ENCODE data around the gene HECW1. TPM values are rescaled to one million over a fixed set of nuclear protein-coding genes. Genes with fewer than 3 reads are reported as not detected.

HECW1 gene
- polyA plus RNA-seq, 1 donor (not counting 4 experiments of a cell fraction or from before 2014, with no cell fraction given) = not detected

DNA sequence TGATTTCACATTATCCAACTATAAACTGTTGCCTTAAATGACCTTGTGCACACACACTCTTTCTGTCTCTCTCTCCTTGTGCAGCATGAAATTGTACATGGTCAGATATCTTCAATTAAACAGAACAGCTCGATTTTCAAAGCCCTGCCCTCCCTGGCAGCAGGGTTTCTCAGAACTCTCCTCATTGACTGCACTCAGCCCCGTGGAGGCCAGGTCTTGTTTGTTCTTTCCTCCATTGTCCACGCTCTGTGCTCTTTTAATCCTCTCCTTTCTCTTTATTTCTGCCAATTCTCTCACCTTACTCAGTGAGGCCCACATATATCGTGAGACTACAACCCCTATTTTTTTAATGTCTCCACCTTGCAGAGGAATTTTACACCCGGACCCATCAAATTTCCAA, 294.5 kb downstream of the HECW1 start:
- dilution Hi-C loops (cut with MboI; ENCODE audit: extremely low pct_ligation_motif_present, low sequenced_read_pairs) = no loop called here
- TF ChIP-seq, protein P1, sequence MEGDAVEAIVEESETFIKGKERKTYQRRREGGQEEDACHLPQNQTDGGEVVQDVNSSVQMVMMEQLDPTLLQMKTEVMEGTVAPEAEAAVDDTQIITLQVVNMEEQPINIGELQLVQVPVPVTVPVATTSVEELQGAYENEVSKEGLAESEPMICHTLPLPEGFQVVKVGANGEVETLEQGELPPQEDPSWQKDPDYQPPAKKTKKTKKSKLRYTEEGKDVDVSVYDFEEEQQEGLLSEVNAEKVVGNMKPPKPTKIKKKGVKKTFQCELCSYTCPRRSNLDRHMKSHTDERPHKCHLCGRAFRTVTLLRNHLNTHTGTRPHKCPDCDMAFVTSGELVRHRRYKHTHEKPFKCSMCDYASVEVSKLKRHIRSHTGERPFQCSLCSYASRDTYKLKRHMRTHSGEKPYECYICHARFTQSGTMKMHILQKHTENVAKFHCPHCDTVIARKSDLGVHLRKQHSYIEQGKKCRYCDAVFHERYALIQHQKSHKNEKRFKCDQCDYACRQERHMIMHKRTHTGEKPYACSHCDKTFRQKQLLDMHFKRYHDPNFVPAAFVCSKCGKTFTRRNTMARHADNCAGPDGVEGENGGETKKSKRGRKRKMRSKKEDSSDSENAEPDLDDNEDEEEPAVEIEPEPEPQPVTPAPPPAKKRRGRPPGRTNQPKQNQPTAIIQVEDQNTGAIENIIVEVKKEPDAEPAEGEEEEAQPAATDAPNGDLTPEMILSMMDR (optimal IDR thresholded peaks at IDR 0.05 in 1 of 3, IDR thresholded peaks at IDR 0.05 in 1 of 3, conservative IDR thresholded peaks at IDR 0.05 in 1 of 3; ENCODE audit: extremely low read depth in 1 of 3, insufficient read depth in 2 of 3, low read length in 3 of 3) = no peak
- no peak for TF ChIP-seq EZH2 (IDR thresholded peaks at IDR 0.05; ENCODE audit: low read length)
- Histone ChIP-seq H3K9me1 (ENCODE audit: control insufficient read depth, extremely low read depth, insufficient read depth, low read length) (no peaks in the 10 kb centered on the region), H3K79me2 (ENCODE audit: control insufficient read depth, insufficient read depth, low read length) (no peaks in the 10 kb centered on the region), H3K27ac (ENCODE audit: control insufficient read depth, insufficient read depth, low read length) (no peak overlapping the region), H3K27me3 (ENCODE audit: control insufficient read depth, extremely low read depth, insufficient read depth, low read length) (no peaks in the 10 kb centered on the region), H3K4me1 (ENCODE audit: control insufficient read depth, extremely low read depth, insufficient read depth, low read length) (no peaks in the 10 kb centered on the region), H2AFZ (ENCODE audit: control insufficient read depth, low read length) (no peak overlapping the region), H3K9me3 (ENCODE audit: control insufficient read depth, low read depth, low read length) (no peaks in the 10 kb centered on the region), H4K20me1 (ENCODE audit: control insufficient read depth, extremely low read depth, insufficient read depth, low read length) (no peaks in the 10 kb centered on the region), H3K36me3 (ENCODE audit: control insufficient read depth in 2 of 2, extremely low read depth in 1 of 2, insufficient read depth in 2 of 2, low read length in 2 of 2) (no peaks in the 10 kb centered on the region), H3K9ac (ENCODE audit: control insufficient read depth, extremely low read depth, insufficient read depth, low read length) (no peak overlapping the region), H3K4me3 (ENCODE audit: control insufficient read depth in 2 of 3, extremely low read depth in 1 of 3, insufficient read depth in 2 of 3, low read depth in 1 of 3, low read length in 3 of 3) (no peak overlapping the region), H3K4me2 (ENCODE audit: control insufficient read depth, extremely low read depth, insufficient read depth, low read depth, low read length) (no peak overlapping the region)
- DNase-seq (ENCODE audit: low read depth, low spot score) = no peak
- FAIRE-seq = no peak

- no peaks in the 10 kb centered on the region for H3K79me2 ChIP-seq (ENCODE audit: control insufficient read depth, insufficient read depth, low read length)
These were observed 296.5 kb downstream of the HECW1 start for GRCh38 chr7:43408981-43409380.

More at GRCh38 chr7:43408981-43409380, 296.5 kb downstream of the HECW1 start:
- H3K4me3 ChIP-seq (ENCODE audit: control insufficient read depth in 2 of 3, extremely low read depth in 1 of 3, insufficient read depth in 2 of 3, low read depth in 1 of 3, low read length in 3 of 3) = no peak overlapping the region
- H3K4me1 ChIP-seq (ENCODE audit: control insufficient read depth, extremely low read depth, insufficient read depth, low read length) = no peaks in the 10 kb centered on the region
- FAIRE-seq = no peak
- H3K9me3 ChIP-seq (ENCODE audit: control insufficient read depth, low read depth, low read length) = no peaks in the 10 kb centered on the region
- dilution Hi-C loops (cut with MboI; ENCODE audit: extremely low pct_ligation_motif_present, low sequenced_read_pairs) = no loop called here
- no peaks in the 10 kb centered on the region for H3K36me3 ChIP-seq (ENCODE audit: control insufficient read depth in 2 of 2, extremely low read depth in 1 of 2, insufficient read depth in 2 of 2, low read length in 2 of 2)
- H3K9ac ChIP-seq (ENCODE audit: control insufficient read depth, extremely low read depth, insufficient read depth, low read length) = no peak overlapping the region
- DNase-seq (ENCODE audit: low read depth, low spot score) = no peak
- TF ChIP-seq, protein P1 (optimal IDR thresholded peaks at IDR 0.05 in 1 of 3, IDR thresholded peaks at IDR 0.05 in 1 of 3, conservative IDR thresholded peaks at IDR 0.05 in 1 of 3; ENCODE audit: extremely low read depth in 1 of 3, insufficient read depth in 2 of 3, low read length in 3 of 3) = no peak
- no peak for TF ChIP-seq EZH2 (IDR thresholded peaks at IDR 0.05; ENCODE audit: low read length)
- no peaks in the 10 kb centered on the region for H4K20me1 ChIP-seq (ENCODE audit: control insufficient read depth, extremely low read depth, insufficient read depth, low read length)
- no peak overlapping the region for H2AFZ ChIP-seq (ENCODE audit: control insufficient read depth, low read length)
- H3K27me3 ChIP-seq (ENCODE audit: control insufficient read depth, extremely low read depth, insufficient read depth, low read length) = no peaks in the 10 kb centered on the region
- no peak overlapping the region for H3K27ac ChIP-seq (ENCODE audit: control insufficient read depth, insufficient read depth, low read length)
- H3K4me2 ChIP-seq (ENCODE audit: control insufficient read depth, extremely low read depth, insufficient read depth, low read depth, low read length) = no peak overlapping the region
- no peaks in the 10 kb centered on the region for H3K9me1 ChIP-seq (ENCODE audit: control insufficient read depth, extremely low read depth, insufficient read depth, low read length)

All from keratinocyte (primary cell).